ENCODE measurements around the gene TPT1. TPM values are rescaled to one million over a fixed set of nuclear protein-coding genes. Genes with fewer than 3 reads are reported as not detected.

Gene TPT1
- polyA plus RNA-seq, 1 experiment: 7,581 TPM

- ChIA-PET POLR2A (no interaction called here), CTCF (interaction anchor here (2.1 kb wide), 1 partner anchor 8 kb away, joined by 8 read pairs; no protein-coding TSS in a partner anchor)
- DNase-seq (ENCODE audit: low read depth, low spot score): no peak
- no peaks in the 10 kb centered on the region for H3K27me3 ChIP-seq (ENCODE audit: control insufficient read depth, insufficient read depth, low read length)
- no peak overlapping the region for H3K4me3 ChIP-seq (ENCODE audit: low read depth, low read length)
- no peak overlapping the region for H3K27ac ChIP-seq (ENCODE audit: low read depth, low read length)
- no peak for TF ChIP-seq CTCF (IDR thresholded peaks at IDR 0.05; ENCODE audit: low read depth, low read length)
- H3K9me3 ChIP-seq (ENCODE audit: control insufficient read depth, insufficient read depth, low read length): peaks cover 7% of the 10 kb centered on the region
Observed at GRCh38 chr13:45362939-45363338, 22.0 kb upstream of the TPT1 start.

- no peak overlapping the region for H3K27ac ChIP-seq (ENCODE audit: low read depth, low read length)
- H3K4me3 ChIP-seq (ENCODE audit: low read depth, low read length): no peak overlapping the region
- ChIA-PET POLR2A (no interaction called here), CTCF (interaction anchor here (2.1 kb wide), 1 partner anchor 9 kb away, joined by 8 read pairs; no protein-coding TSS in a partner anchor)
- no peak for TF ChIP-seq CTCF (IDR thresholded peaks at IDR 0.05; ENCODE audit: low read depth, low read length)
- no peaks in the 10 kb centered on the region for H3K27me3 ChIP-seq (ENCODE audit: control insufficient read depth, insufficient read depth, low read length)
- no peak for DNase-seq (ENCODE audit: low read depth, low spot score)
- H3K9me3 ChIP-seq (ENCODE audit: control insufficient read depth, insufficient read depth, low read length): peaks cover 7% of the 10 kb centered on the region
Observed at GRCh38 chr13:45361596-45362206, 20.7 kb upstream of the TPT1 start.

GRCh38 chr13:45356966-45357672, 16.1 kb upstream of the TPT1 start:
- TF ChIP-seq CTCF (IDR thresholded peaks at IDR 0.05; ENCODE audit: low read depth, low read length): no peak
- ChIA-PET POLR2A (interaction anchor here (1.3 kb wide), 1 partner anchor 16 kb away, joined by 3 read pairs; the partner anchor contains the start of gene TPT1), CTCF (interaction anchor here (3.5 kb wide), 1 partner anchor 14 kb away, joined by 16 read pairs; no protein-coding TSS in a partner anchor)

GRCh38 chr13:45353895-45354294, 12.9 kb upstream of the TPT1 start:
- no peak overlapping the region for H3K27ac ChIP-seq (ENCODE audit: low read depth, low read length)
- no peak for TF ChIP-seq CTCF (IDR thresholded peaks at IDR 0.05; ENCODE audit: low read depth, low read length)
- H3K9me3 ChIP-seq (ENCODE audit: control insufficient read depth, insufficient read depth, low read length): no peaks in the 10 kb centered on the region
- H3K4me3 ChIP-seq (ENCODE audit: low read depth, low read length): no peak overlapping the region
- ChIA-PET POLR2A (no interaction called here), CTCF (no interaction called here)
- no peak for DNase-seq (ENCODE audit: low read depth, low spot score)
- H3K27me3 ChIP-seq (ENCODE audit: control insufficient read depth, insufficient read depth, low read length): no peaks in the 10 kb centered on the region

More at GRCh38 chr13:45356966-45357672, 16.1 kb upstream of the TPT1 start:
- Histone ChIP-seq H3K27me3 (ENCODE audit: control insufficient read depth, insufficient read depth, low read length) (no peaks in the 10 kb centered on the region), H3K27ac (ENCODE audit: low read depth, low read length) (peak overlapping the region; percentile 39), H3K4me3 (ENCODE audit: low read depth, low read length) (no peak overlapping the region), H3K9me3 (ENCODE audit: control insufficient read depth, insufficient read depth, low read length) (no peaks in the 10 kb centered on the region; the same call in 1 of the 2 replicates)
- DNase-seq (ENCODE audit: low read depth, low spot score): no peak

DNA sequence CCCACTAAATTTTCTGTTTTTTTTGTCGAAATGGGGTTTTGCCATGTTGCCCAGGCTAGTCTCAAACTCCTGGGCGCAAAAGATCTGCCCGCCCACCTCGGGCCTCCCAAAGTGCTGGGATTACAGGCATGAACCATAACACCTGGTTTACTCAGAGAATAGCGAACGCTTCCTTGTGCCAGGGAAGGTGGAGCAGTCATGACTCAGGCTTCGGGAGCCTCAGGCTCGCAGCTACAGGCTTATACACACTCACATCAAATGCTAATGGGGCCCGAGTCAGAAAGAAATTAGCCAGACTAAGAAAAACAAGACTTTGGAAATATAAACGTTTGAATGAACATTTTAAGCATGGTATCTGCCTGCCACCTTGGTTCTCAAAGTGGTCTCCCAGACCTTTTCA, 11.0 kb upstream of the TPT1 start:
- no peak for TF ChIP-seq CTCF (IDR thresholded peaks at IDR 0.05; ENCODE audit: low read depth, low read length)
- ChIA-PET CTCF (interaction anchor here (1.0 kb wide), 1 partner anchor 20 kb away, joined by 3 read pairs; no protein-coding TSS in a partner anchor), POLR2A (no interaction called here)
- Histone ChIP-seq H3K27me3 (ENCODE audit: control insufficient read depth, insufficient read depth, low read length) (no peaks in the 10 kb centered on the region), H3K27ac (ENCODE audit: low read depth, low read length) (no peak overlapping the region), H3K4me3 (ENCODE audit: low read depth, low read length) (no peak overlapping the region), H3K9me3 (ENCODE audit: control insufficient read depth, insufficient read depth, low read length) (no peaks in the 10 kb centered on the region)
- DNase-seq (ENCODE audit: low read depth, low spot score): no peak

Data from AG04450 (cell line).